Neural progenitor cell (in vitro differentiated cells): ENCODE data around the gene ANKRD11. TPM values are rescaled to one million over a fixed set of nuclear protein-coding genes. Genes with fewer than 3 reads are reported as not detected.

Experiments
- DNase-seq: peaks from one replicate; pipeline ENCODE4 v3.0.0-alpha.2; 2016; ENCODE audit warnings: low spot score
- H2AFZ ChIP-seq: fragments of 200-600 bp; sonication (generic); replicated peaks from 2 replicates; pipeline ENCODE4 v1.6.1; 2016; ENCODE audit warnings: antibody characterized with exemption
- H3F3A ChIP-seq: fragments of 200-600 bp; sonication (generic); 2 replicates; pipeline ENCODE4 v1.6.1; 2016; ENCODE audit warnings: antibody characterized with exemption, low read depth
- H3K27ac ChIP-seq: fragments of 200-600 bp; sonication (generic); 2 replicates; pipeline ENCODE4 v1.5.1; 2016; ENCODE audit warnings: mild to moderate bottlenecking
- H3K27me3 ChIP-seq: fragments of 200-600 bp; sonication (generic); 2 replicates; pipeline ENCODE4 v1.6.1; 2016; ENCODE audit warnings: mild to moderate bottlenecking, moderate library complexity
- H3K36me3 ChIP-seq: fragments of 200-600 bp; sonication (generic); 2 replicates; pipeline ENCODE4 v1.5.1; 2016
- H3K4me1 ChIP-seq: fragments of 200-600 bp; sonication (generic); 2 replicates; pipeline ENCODE4 v1.6.1; 2016; ENCODE audit warnings: mixed run types
- H3K4me2 ChIP-seq: fragments of 200-600 bp; sonication (generic); 2 replicates; pipeline ENCODE4 v1.6.1; 2016
- H3K4me3 ChIP-seq: fragments of 200-600 bp; sonication (generic); 2 replicates; pipeline ENCODE4 v1.5.1; 2016
- H3K79me2 ChIP-seq: fragments of 200-600 bp; sonication (generic); 2 replicates; pipeline ENCODE4 v1.6.1; 2016; ENCODE audit warnings: low read depth
- H3K9ac ChIP-seq: fragments of 200-600 bp; sonication (generic); 2 replicates; pipeline ENCODE4 v1.6.1; 2016
- H3K9me3 ChIP-seq: fragments of 200-600 bp; sonication (generic); 2 replicates; pipeline ENCODE4 v1.5.1; 2016; ENCODE audit warnings: low read depth
- H4K20me1 ChIP-seq: fragments of 200-600 bp; sonication (generic); 2 replicates; pipeline ENCODE4 v1.6.1; 2016; ENCODE audit warnings: low read depth
- H3K27ac Mint-ChIP-seq: 3 replicates; pipeline ENCODE4 v1.8.0; 2021; ENCODE audit warnings: mixed read lengths
- H3K27me3 Mint-ChIP-seq: 2 replicates; pipeline ENCODE4 v1.8.0; 2022; ENCODE audit warnings: low read depth, mild to moderate bottlenecking, inconsistent platforms, moderate library complexity, mixed read lengths; ENCODE audit not compliant: insufficient read depth
- H3K36me3 Mint-ChIP-seq: 3 replicates; pipeline ENCODE4 v1.8.0; 2021; ENCODE audit warnings: mixed read lengths
- H3K4me1 Mint-ChIP-seq: 3 replicates; pipeline ENCODE4 v1.8.0; 2021; ENCODE audit warnings: mixed read lengths
- H3K4me3 Mint-ChIP-seq: 3 replicates; pipeline ENCODE4 v1.8.0; 2021; ENCODE audit warnings: mild to moderate bottlenecking, moderate library complexity, mixed read lengths
- H3K9me3 Mint-ChIP-seq: 3 replicates; pipeline ENCODE4 v1.8.0; 2020; ENCODE audit warnings: mixed read lengths
- CTCF ChIP-seq: fragments of 200-600 bp; sonication (generic); IDR thresholded peaks from 2 replicates; pipeline ENCODE4 v1.5.1; 2017; ENCODE audit warnings: antibody characterized with exemption, mild to moderate bottlenecking
- EZH2 ChIP-seq: fragments of 200-600 bp; sonication (generic); IDR thresholded peaks from 2 replicates; pipeline ENCODE4 v1.6.1; 2017; ENCODE audit warnings: antibody characterized with exemption, mild to moderate bottlenecking, moderate library complexity
- EZH2phosphoT487 ChIP-seq: fragments of 200-600 bp; sonication (generic); IDR thresholded peaks from 2 replicates; pipeline ENCODE4 v1.6.1; 2017; ENCODE audit warnings: antibody characterized with exemption
- total RNA-seq: library from RNA; depleted of rRNA; stranded (reverse); fragments of >200 nt; gene quantifications from 2 replicates; pipeline ENCODE4 v1.2.3, GENCODE V29; 2015; ENCODE audit warnings: low replicate concordance

ANKRD11 gene
- total RNA-seq, 1 donor from 2014 or later = 47.3 TPM

GRCh38 chr16:89450537-89450936 is 39.8 kb downstream of the ANKRD11 start:
- Histone ChIP-seq H3K27ac (no peak overlapping the region), H3K4me3 (no peak overlapping the region), H4K20me1 (peaks cover 93% of the 10 kb centered on the region), H3K36me3 (no peaks in the 10 kb centered on the region), H3F3A (peaks cover 6% of the 10 kb centered on the region), H3K4me1 (peaks cover 16% of the 10 kb centered on the region), H3K9me3 (no peaks in the 10 kb centered on the region), H2AFZ (no peak overlapping the region), H3K9ac (no peak overlapping the region), H3K27me3 (no peaks in the 10 kb centered on the region), H3K4me2 (no peak overlapping the region), H3K79me2 (peaks cover 100% of the 10 kb centered on the region)
- Mint-ChIP-seq H3K27me3 (peaks cover 7% of the 10 kb centered on the region), H3K4me3 (no peak overlapping the region), H3K27ac (no peak overlapping the region), H3K4me1 (peaks cover 38% of the 10 kb centered on the region), H3K9me3 (peaks cover 3% of the 10 kb centered on the region), H3K36me3 (peaks cover 5% of the 10 kb centered on the region)
- TF ChIP-seq EZH2 (no peak), EZH2phosphoT487 (no peak), CTCF (no peak)
- DNase-seq = no peak

GRCh38 chr16:89449726-89450335 is 40.5 kb downstream of the ANKRD11 start:
- H3K79me2 ChIP-seq = peaks cover 100% of the 10 kb centered on the region
- Mint-ChIP-seq H3K4me1 (peaks cover 43% of the 10 kb centered on the region), H3K9me3 (no peaks in the 10 kb centered on the region), H3K36me3 (peaks cover 2% of the 10 kb centered on the region), H3K27ac (peak overlapping the region; percentile 5), H3K4me3 (no peak overlapping the region), H3K27me3 (peaks cover 7% of the 10 kb centered on the region)
- H3F3A ChIP-seq = peaks cover 6% of the 10 kb centered on the region
- peaks cover 22% of the 10 kb centered on the region for H3K4me1 ChIP-seq
- no peaks in the 10 kb centered on the region for H3K27me3 ChIP-seq
- TF ChIP-seq EZH2 (no peak), CTCF (no peak), EZH2phosphoT487 (no peak)
- H3K36me3 ChIP-seq = no peaks in the 10 kb centered on the region
- no peak overlapping the region for H3K27ac ChIP-seq
- H3K4me2 ChIP-seq = no peak overlapping the region
- no peak for DNase-seq
- no peak overlapping the region for H3K9ac ChIP-seq
- H2AFZ ChIP-seq = no peak overlapping the region
- H4K20me1 ChIP-seq = peaks cover 97% of the 10 kb centered on the region
- no peaks in the 10 kb centered on the region for H3K9me3 ChIP-seq
- no peak overlapping the region for H3K4me3 ChIP-seq

GRCh38 chr16:89448656-89449055 is 41.7 kb downstream of the ANKRD11 start:
- Histone ChIP-seq H3K27ac (no peak overlapping the region), H3K79me2 (peaks cover 100% of the 10 kb centered on the region), H3K4me2 (no peak overlapping the region), H3K9ac (no peak overlapping the region), H4K20me1 (peaks cover 100% of the 10 kb centered on the region), H3K9me3 (no peaks in the 10 kb centered on the region), H3K27me3 (no peaks in the 10 kb centered on the region), H3K4me3 (no peak overlapping the region), H3K4me1 (peaks cover 34% of the 10 kb centered on the region), H2AFZ (no peak overlapping the region), H3K36me3 (no peaks in the 10 kb centered on the region), H3F3A (peaks cover 13% of the 10 kb centered on the region)
- Mint-ChIP-seq H3K27me3 (peaks cover 4% of the 10 kb centered on the region), H3K27ac (no peak overlapping the region), H3K9me3 (no peaks in the 10 kb centered on the region), H3K4me1 (peaks cover 47% of the 10 kb centered on the region), H3K4me3 (no peak overlapping the region), H3K36me3 (peaks cover 2% of the 10 kb centered on the region)
- TF ChIP-seq EZH2phosphoT487 (no peak), CTCF (no peak), EZH2 (no peak)
- DNase-seq = no peak
